ENCODE results near the gene LDHAL6B.

Gene LDHAL6B

DNA sequence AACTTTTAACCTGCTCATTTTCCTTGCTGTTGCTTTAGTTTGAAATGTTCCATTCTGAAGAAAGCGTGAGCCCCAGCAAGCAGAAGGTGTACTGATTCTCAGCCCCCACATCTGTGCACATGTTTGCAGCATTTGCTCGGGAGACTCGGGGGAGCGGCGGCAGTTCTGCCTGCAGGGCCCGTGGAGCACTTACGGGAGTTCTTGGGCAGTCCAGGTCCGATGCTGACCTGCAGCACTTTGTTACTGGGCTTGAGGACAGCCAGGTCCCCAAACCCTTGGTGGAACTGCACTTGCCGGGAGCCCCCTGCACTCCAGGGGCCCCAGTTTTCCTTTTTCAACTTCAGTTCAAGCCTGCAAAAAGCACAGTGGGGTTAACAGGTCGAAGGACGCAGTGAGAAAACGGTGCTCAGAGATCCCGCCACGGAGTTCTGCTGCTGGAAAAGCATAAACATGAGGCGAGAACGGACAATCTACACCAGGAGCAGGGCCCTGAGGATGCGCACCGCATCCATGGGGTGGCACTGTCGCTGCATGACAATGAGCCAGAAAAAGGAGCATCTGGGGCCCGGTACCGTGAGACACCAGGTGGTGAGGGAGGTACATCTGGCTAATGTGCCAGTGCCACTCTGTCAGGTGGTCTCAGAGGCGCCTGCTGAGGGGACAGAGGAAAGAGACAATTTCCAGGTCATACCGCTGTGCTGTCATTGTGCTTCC is 45.6 kb upstream of the LDHAL6B start:
- TF ChIP-seq POLR2AphosphoS5 (IDR thresholded peaks at IDR 0.05; ENCODE audit: low read depth, low read length) (no peak), FOXP2 (optimal IDR thresholded peaks at IDR 0.05; ENCODE audit: borderline replicate concordance, extremely low read depth, extremely low read length, insufficient read depth) (no peak), SIN3A (IDR thresholded peaks at IDR 0.05; ENCODE audit: borderline replicate concordance, insufficient read depth, low read length) (no peak), TAF1 (IDR thresholded peaks at IDR 0.05; ENCODE audit: borderline replicate concordance, insufficient read depth, low read length) (no peak)
- TF ChIP-seq, protein P1, sequence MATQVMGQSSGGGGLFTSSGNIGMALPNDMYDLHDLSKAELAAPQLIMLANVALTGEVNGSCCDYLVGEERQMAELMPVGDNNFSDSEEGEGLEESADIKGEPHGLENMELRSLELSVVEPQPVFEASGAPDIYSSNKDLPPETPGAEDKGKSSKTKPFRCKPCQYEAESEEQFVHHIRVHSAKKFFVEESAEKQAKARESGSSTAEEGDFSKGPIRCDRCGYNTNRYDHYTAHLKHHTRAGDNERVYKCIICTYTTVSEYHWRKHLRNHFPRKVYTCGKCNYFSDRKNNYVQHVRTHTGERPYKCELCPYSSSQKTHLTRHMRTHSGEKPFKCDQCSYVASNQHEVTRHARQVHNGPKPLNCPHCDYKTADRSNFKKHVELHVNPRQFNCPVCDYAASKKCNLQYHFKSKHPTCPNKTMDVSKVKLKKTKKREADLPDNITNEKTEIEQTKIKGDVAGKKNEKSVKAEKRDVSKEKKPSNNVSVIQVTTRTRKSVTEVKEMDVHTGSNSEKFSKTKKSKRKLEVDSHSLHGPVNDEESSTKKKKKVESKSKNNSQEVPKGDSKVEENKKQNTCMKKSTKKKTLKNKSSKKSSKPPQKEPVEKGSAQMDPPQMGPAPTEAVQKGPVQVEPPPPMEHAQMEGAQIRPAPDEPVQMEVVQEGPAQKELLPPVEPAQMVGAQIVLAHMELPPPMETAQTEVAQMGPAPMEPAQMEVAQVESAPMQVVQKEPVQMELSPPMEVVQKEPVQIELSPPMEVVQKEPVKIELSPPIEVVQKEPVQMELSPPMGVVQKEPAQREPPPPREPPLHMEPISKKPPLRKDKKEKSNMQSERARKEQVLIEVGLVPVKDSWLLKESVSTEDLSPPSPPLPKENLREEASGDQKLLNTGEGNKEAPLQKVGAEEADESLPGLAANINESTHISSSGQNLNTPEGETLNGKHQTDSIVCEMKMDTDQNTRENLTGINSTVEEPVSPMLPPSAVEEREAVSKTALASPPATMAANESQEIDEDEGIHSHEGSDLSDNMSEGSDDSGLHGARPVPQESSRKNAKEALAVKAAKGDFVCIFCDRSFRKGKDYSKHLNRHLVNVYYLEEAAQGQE (IDR thresholded peaks at IDR 0.05; ENCODE audit: insufficient read depth in 1 of 2, low read depth in 2 of 2, low read length in 2 of 2): no peak

DNA sequence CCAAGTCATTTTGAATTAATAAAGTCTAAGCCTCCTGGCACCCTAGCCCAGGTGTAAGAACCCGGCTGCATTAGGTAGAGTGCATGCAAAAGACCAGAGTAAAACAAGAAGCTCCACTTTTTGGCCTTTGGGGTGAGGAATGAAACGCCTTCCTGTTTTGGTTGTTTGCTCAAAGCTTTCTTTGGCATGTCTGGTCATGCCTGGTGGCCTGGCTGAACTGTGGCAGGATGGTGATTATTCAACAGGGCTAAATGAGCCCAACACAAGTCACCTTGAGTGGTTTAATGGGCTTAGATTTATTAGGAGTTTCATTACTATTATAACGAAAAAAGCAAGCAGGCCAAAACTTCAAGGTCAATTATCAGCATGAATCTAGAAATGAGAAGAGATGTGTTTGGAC is 40.9 kb upstream of the LDHAL6B start:
- TF ChIP-seq, protein P1 (IDR thresholded peaks at IDR 0.05; ENCODE audit: insufficient read depth in 1 of 2, low read depth in 2 of 2, low read length in 2 of 2): no peak
- TF ChIP-seq POLR2AphosphoS5 (IDR thresholded peaks at IDR 0.05; ENCODE audit: low read depth, low read length): no peak
- no peak for TF ChIP-seq SIN3A (IDR thresholded peaks at IDR 0.05; ENCODE audit: borderline replicate concordance, insufficient read depth, low read length)
- no peak for TF ChIP-seq TAF1 (IDR thresholded peaks at IDR 0.05; ENCODE audit: borderline replicate concordance, insufficient read depth, low read length)
- no peak for TF ChIP-seq FOXP2 (optimal IDR thresholded peaks at IDR 0.05; ENCODE audit: borderline replicate concordance, extremely low read depth, extremely low read length, insufficient read depth)

DNA sequence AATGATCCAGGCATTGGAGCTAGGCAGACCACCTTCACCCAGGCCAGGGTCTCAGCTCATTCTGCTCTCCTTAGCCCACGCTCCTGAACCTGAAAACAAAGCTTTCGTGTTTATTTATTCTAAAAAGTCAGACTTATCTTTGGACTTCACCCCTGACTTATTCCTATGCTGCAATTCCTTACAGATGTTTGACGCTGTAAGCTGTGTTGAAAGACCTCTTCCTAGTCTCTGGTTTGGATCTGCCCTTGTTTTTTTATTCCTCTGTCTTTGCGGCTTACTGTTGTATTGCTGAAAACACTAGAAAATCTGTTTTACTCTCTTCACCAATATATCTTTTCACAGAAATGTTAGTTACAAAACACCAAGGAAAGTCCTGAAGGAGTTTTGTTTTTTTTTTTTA is 40.5 kb upstream of the LDHAL6B start:
- no peak for TF ChIP-seq SIN3A (IDR thresholded peaks at IDR 0.05; ENCODE audit: borderline replicate concordance, insufficient read depth, low read length)
- TF ChIP-seq TAF1 (IDR thresholded peaks at IDR 0.05; ENCODE audit: borderline replicate concordance, insufficient read depth, low read length): no peak
- TF ChIP-seq, protein P1 (IDR thresholded peaks at IDR 0.05; ENCODE audit: insufficient read depth in 1 of 2, low read depth in 2 of 2, low read length in 2 of 2): no peak
- no peak for TF ChIP-seq FOXP2 (optimal IDR thresholded peaks at IDR 0.05; ENCODE audit: borderline replicate concordance, extremely low read depth, extremely low read length, insufficient read depth)

DNA sequence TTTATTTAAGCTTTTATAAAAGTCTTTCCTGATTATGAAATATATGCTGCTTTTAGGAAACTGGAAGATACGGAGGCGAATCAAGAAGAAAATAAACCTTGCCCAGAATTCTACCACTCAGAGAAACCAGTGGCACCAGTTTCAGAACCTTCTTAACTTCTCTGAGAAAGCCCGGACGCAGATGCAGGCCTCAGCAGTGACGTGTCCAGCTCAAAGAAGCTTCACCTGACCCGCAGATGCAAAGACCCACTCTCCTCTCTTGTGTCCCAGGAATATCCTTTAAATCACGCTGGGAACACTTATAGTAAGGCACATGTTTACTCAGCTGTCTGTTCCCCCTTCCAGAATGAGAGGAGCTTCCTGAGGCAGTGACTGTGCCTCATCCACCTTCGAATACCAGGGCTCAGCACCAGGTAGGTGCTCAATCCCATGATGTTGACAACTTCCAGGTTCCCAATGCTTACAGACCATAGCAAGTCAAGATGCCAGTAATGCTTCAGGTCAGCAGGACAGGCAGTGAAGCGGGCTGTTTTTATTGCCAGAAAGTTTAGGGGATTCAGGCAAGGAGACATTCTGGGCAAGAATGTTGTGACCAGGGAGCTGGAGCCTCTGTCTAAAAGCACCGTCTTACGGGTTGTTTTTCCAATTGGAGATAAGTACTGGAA is 39.9 kb upstream of the LDHAL6B start:
- TF ChIP-seq POLR2AphosphoS5 (IDR thresholded peaks at IDR 0.05; ENCODE audit: low read depth, low read length): no peak
- TF ChIP-seq SIN3A (IDR thresholded peaks at IDR 0.05; ENCODE audit: borderline replicate concordance, insufficient read depth, low read length): no peak
- no peak for TF ChIP-seq TAF1 (IDR thresholded peaks at IDR 0.05; ENCODE audit: borderline replicate concordance, insufficient read depth, low read length)
- TF ChIP-seq, protein P1 (IDR thresholded peaks at IDR 0.05; ENCODE audit: insufficient read depth in 1 of 2, low read depth in 2 of 2, low read length in 2 of 2): no peak
- TF ChIP-seq FOXP2 (optimal IDR thresholded peaks at IDR 0.05; ENCODE audit: borderline replicate concordance, extremely low read depth, extremely low read length, insufficient read depth): no peak

All from PFSK-1 (cell line).